ENCODE results near the gene ZNF705A. TPM values are rescaled to one million over a fixed set of nuclear protein-coding genes. Genes with fewer than 3 reads are reported as not detected.
"Not testable (repeated sequence)": the region's sequence is repeated elsewhere in the genome, so short reads cannot be mapped to it uniquely, and the experiment has no call there.

The ZNF705A gene
- total RNA-seq, 1 experiment from 2014 or later, result not detected

DNA sequence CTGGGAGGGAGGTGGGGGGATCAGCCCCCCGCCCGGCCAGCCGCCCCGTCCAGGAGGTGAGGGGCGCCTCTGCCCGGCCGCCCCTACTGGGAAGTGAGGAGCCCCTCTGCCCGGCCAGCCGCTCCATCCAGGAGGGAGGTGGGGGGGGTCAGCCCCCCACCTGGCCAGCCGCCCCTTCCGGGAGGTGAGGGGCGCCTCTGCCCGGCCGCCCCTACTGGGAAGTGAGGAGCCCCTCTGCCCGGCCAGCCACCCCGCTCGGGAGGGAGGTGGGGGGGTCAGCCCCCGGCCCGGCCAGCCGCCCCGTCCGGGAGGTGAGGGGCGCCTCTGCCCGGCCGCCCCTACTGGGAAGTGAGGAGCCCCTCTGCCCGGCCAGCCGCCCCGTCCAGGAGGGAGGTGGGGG lies 27.4 kb downstream of the ZNF705A start:
- CTCF ChIA-PET; H3K27ac Mint-ChIP-seq (ENCODE audit: low read depth, unreplicated experiment); H3K4me3 Mint-ChIP-seq (ENCODE audit: unreplicated experiment); DNase-seq (ENCODE audit: unreplicated experiment); intact Hi-C loops (cut with micrococcal nuclease); H3K4me1 Mint-ChIP-seq (ENCODE audit: insufficient read depth, unreplicated experiment); BruUV-seq (replicated peaks); H3K9me3 Mint-ChIP-seq (ENCODE audit: unreplicated experiment); H3K27me3 Mint-ChIP-seq (ENCODE audit: insufficient read depth, unreplicated experiment); POLR2A ChIA-PET; H3K36me3 Mint-ChIP-seq (ENCODE audit: insufficient read depth, unreplicated experiment): not testable (repeated sequence)

DNA sequence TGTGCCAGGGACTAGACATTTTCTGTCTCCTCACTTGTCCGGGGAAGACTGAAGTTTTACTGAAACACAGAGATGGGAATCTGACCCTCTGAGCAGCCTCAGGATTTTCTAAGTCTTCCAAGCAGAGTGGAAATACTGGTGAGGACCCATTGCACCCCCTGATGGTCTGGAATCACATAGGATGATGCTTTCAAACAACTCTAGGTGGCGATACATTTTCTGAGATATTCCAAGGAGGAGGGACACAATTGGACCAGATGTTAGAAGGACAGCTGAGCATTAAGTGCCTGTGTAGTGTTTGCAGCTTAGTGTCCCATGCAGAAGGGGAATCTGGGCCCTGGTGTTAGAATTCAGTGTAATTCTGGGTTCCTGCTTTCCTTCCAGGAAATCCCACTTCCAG lies 31.3 kb downstream of the ZNF705A start:
- H3K4me3 Mint-ChIP-seq (ENCODE audit: unreplicated experiment); CTCF ChIA-PET; H3K9me3 Mint-ChIP-seq (ENCODE audit: unreplicated experiment); H3K27me3 Mint-ChIP-seq (ENCODE audit: insufficient read depth, unreplicated experiment); BruUV-seq (replicated peaks); intact Hi-C loops (cut with micrococcal nuclease); H3K27ac Mint-ChIP-seq (ENCODE audit: low read depth, unreplicated experiment); POLR2A ChIA-PET; DNase-seq (ENCODE audit: unreplicated experiment); H3K36me3 Mint-ChIP-seq (ENCODE audit: insufficient read depth, unreplicated experiment); H3K4me1 Mint-ChIP-seq (ENCODE audit: insufficient read depth, unreplicated experiment): not testable (repeated sequence)

- POLR2A ChIA-PET; DNase-seq (ENCODE audit: unreplicated experiment); H3K9me3 Mint-ChIP-seq (ENCODE audit: unreplicated experiment); H3K4me1 Mint-ChIP-seq (ENCODE audit: insufficient read depth, unreplicated experiment); H3K27ac Mint-ChIP-seq (ENCODE audit: low read depth, unreplicated experiment); BruUV-seq (replicated peaks); H3K36me3 Mint-ChIP-seq (ENCODE audit: insufficient read depth, unreplicated experiment); intact Hi-C loops (cut with micrococcal nuclease); H3K27me3 Mint-ChIP-seq (ENCODE audit: insufficient read depth, unreplicated experiment); H3K4me3 Mint-ChIP-seq (ENCODE audit: unreplicated experiment): not testable (repeated sequence)
- CTCF ChIA-PET, result interaction anchor here (0.6 to 1.0 kb wide), 3 partner anchors 40 to 622 kb away, joined by 3 to 5 read pairs (median 5); no protein-coding TSS in a partner anchor
Observed at GRCh38 chr12:8197685-8198308, 41.0 kb downstream of the ZNF705A start.

DNA sequence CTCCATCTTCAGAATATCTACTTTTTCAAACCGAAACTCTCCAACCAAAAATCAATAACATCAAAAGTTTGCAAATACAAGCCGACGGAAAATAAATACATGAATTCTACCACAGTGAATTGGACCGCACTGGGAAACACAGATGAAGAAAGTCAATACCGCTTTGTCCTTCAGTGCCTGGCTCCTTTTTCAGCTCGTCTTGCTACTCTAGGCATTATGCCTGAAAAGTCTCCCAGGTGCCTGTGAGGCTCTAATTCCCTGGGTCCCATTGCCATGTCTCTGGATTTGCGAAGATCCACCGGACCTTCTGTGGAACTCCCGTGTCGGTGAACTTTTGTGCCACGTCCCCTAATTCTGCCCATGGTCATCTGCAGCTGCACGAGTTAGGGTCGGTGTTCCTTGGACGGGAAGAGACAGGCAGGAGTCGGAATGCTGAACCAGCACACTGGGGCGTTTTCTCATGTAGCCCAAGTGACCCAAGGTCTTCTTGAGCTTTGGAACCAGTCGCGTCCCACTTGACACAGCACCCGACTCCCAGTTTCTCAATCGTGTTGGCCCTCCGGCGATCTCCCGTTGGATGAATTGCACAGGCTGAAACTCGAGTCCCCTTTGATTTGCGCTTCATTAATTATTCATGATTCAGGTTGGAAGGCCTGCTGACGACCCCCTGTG lies 62.0 kb downstream of the ZNF705A start:
- H3K36me3 Mint-ChIP-seq (ENCODE audit: insufficient read depth, unreplicated experiment); CTCF ChIA-PET; H3K9me3 Mint-ChIP-seq (ENCODE audit: unreplicated experiment); H3K4me3 Mint-ChIP-seq (ENCODE audit: unreplicated experiment); POLR2A ChIA-PET; H3K27me3 Mint-ChIP-seq (ENCODE audit: insufficient read depth, unreplicated experiment); intact Hi-C loops (cut with micrococcal nuclease); BruUV-seq (replicated peaks); H3K4me1 Mint-ChIP-seq (ENCODE audit: insufficient read depth, unreplicated experiment); H3K27ac Mint-ChIP-seq (ENCODE audit: low read depth, unreplicated experiment); DNase-seq (ENCODE audit: unreplicated experiment): not testable (repeated sequence)

DNA sequence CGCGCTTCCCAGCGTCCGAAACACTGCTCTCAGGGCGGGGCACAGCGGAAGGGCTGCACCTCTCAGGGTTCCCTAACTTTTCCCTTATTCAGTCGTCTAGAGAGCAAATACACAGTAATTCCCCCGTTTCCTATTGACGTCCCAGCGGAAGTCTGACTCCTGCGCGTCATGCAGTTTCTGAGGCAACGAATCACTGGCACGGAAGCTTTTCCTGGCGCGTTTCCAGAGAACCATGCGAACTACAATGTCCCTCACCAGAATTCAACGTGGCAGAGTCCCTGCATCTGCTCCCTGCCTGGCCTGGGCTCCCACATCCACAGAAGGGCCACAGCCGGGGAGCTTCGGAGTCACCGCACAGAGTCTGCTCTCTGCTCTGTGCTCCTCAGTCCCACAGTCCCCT lies 64.6 kb downstream of the ZNF705A start:
- H3K36me3 Mint-ChIP-seq (ENCODE audit: insufficient read depth, unreplicated experiment); POLR2A ChIA-PET; DNase-seq (ENCODE audit: unreplicated experiment); H3K27me3 Mint-ChIP-seq (ENCODE audit: insufficient read depth, unreplicated experiment); BruUV-seq (replicated peaks); intact Hi-C loops (cut with micrococcal nuclease); H3K27ac Mint-ChIP-seq (ENCODE audit: low read depth, unreplicated experiment); H3K9me3 Mint-ChIP-seq (ENCODE audit: unreplicated experiment); H3K4me1 Mint-ChIP-seq (ENCODE audit: insufficient read depth, unreplicated experiment); H3K4me3 Mint-ChIP-seq (ENCODE audit: unreplicated experiment): not testable (repeated sequence)
- CTCF ChIA-PET, result interaction anchor here (0.6 kb wide), 1 partner anchor 111 kb away, joined by 4 read pairs; no protein-coding TSS in a partner anchor

DNA sequence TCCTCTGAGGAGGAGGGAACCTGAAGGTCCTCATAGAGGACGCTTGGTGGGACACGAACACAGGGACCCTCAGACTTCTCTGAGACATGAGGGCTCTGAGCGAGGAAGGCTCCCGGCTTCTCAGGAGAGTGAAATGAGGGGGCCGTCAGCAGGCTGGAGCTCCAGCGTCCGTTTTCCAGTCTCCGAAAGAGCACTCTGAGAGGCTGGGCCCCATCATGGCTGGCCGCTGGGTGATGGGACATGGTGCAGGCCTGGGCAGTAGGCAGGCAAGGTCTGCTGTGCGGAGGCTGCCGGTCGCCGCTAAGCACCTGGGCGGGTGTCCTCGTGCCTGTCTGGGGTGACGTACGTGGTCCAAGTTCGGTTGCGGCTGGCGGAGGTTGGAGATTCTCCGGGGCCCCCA lies 65.0 kb downstream of the ZNF705A start:
- H3K4me1 Mint-ChIP-seq (ENCODE audit: insufficient read depth, unreplicated experiment); DNase-seq (ENCODE audit: unreplicated experiment); H3K27ac Mint-ChIP-seq (ENCODE audit: low read depth, unreplicated experiment); H3K27me3 Mint-ChIP-seq (ENCODE audit: insufficient read depth, unreplicated experiment); CTCF ChIA-PET; H3K9me3 Mint-ChIP-seq (ENCODE audit: unreplicated experiment); POLR2A ChIA-PET; H3K4me3 Mint-ChIP-seq (ENCODE audit: unreplicated experiment); H3K36me3 Mint-ChIP-seq (ENCODE audit: insufficient read depth, unreplicated experiment); intact Hi-C loops (cut with micrococcal nuclease); BruUV-seq (replicated peaks): not testable (repeated sequence)

- intact Hi-C loops (cut with micrococcal nuclease); H3K27ac Mint-ChIP-seq (ENCODE audit: low read depth, unreplicated experiment); POLR2A ChIA-PET; H3K4me3 Mint-ChIP-seq (ENCODE audit: unreplicated experiment); H3K4me1 Mint-ChIP-seq (ENCODE audit: insufficient read depth, unreplicated experiment); H3K9me3 Mint-ChIP-seq (ENCODE audit: unreplicated experiment); DNase-seq (ENCODE audit: unreplicated experiment); H3K36me3 Mint-ChIP-seq (ENCODE audit: insufficient read depth, unreplicated experiment); H3K27me3 Mint-ChIP-seq (ENCODE audit: insufficient read depth, unreplicated experiment); CTCF ChIA-PET; BruUV-seq (replicated peaks): not testable (repeated sequence)
Observed at GRCh38 chr12:8222303-8222702, 65.5 kb downstream of the ZNF705A start.

- H3K4me1 Mint-ChIP-seq (ENCODE audit: insufficient read depth, unreplicated experiment); intact Hi-C loops (cut with micrococcal nuclease); H3K36me3 Mint-ChIP-seq (ENCODE audit: insufficient read depth, unreplicated experiment); DNase-seq (ENCODE audit: unreplicated experiment); H3K27me3 Mint-ChIP-seq (ENCODE audit: insufficient read depth, unreplicated experiment); H3K27ac Mint-ChIP-seq (ENCODE audit: low read depth, unreplicated experiment); BruUV-seq (replicated peaks); H3K9me3 Mint-ChIP-seq (ENCODE audit: unreplicated experiment); POLR2A ChIA-PET; H3K4me3 Mint-ChIP-seq (ENCODE audit: unreplicated experiment): not testable (repeated sequence)
- CTCF ChIA-PET, result interaction anchor here (0.7 kb wide), 1 partner anchor 117 kb away, joined by 5 read pairs; no protein-coding TSS in a partner anchor
Observed at GRCh38 chr12:8223646-8224045, 66.8 kb downstream of the ZNF705A start.

- H3K36me3 Mint-ChIP-seq (ENCODE audit: insufficient read depth, unreplicated experiment); DNase-seq (ENCODE audit: unreplicated experiment); CTCF ChIA-PET; H3K4me3 Mint-ChIP-seq (ENCODE audit: unreplicated experiment); H3K4me1 Mint-ChIP-seq (ENCODE audit: insufficient read depth, unreplicated experiment); POLR2A ChIA-PET; intact Hi-C loops (cut with micrococcal nuclease); H3K9me3 Mint-ChIP-seq (ENCODE audit: unreplicated experiment); BruUV-seq (replicated peaks); H3K27me3 Mint-ChIP-seq (ENCODE audit: insufficient read depth, unreplicated experiment); H3K27ac Mint-ChIP-seq (ENCODE audit: low read depth, unreplicated experiment): not testable (repeated sequence)
Observed at GRCh38 chr12:8224782-8225181, 68.0 kb downstream of the ZNF705A start.

Measured in MCF 10A (cell line).